ENCODE results near the gene WBP2.

Gene WBP2

GRCh38 chr17:75855310-75856061, at the start of gene WBP2 (continued):
- TF ChIP-seq ZNF23 (tag by site-specific recombination; IDR thresholded peaks at IDR 0.05; ENCODE audit: borderline replicate concordance) (no peak), ZBTB8A (tag by site-specific recombination; IDR thresholded peaks at IDR 0.05) (peak; percentile 80), ZBTB48 (tag by site-specific recombination; IDR thresholded peaks at IDR 0.05) (peak; percentile 93), ZNF341 (tag by site-specific recombination; IDR thresholded peaks at IDR 0.05; ENCODE audit: low read depth) (peak; percentile 20; the same call in 1 of the 2 replicates)

GRCh38 chr17:75902406-75902805, 47.3 kb upstream of the WBP2 start:
- Histone ChIP-seq H3K4me3 (ENCODE audit: low read depth, low read length) (no peak overlapping the region), H3K27ac (ENCODE audit: extremely low read depth, low read depth, low read length) (no peak overlapping the region), H3K36me3 (ENCODE audit: control insufficient read depth in 2 of 2, insufficient read depth in 1 of 2, low read length in 2 of 2) (peaks cover 31 to 58% of the 10 kb centered on the region in 2 experiments), H3K4me1 (ENCODE audit: control insufficient read depth, insufficient read depth, low read length) (peaks cover 8% of the 10 kb centered on the region), H3K9me3 (ENCODE audit: control insufficient read depth, insufficient read depth, low read depth, low read length) (no peaks in the 10 kb centered on the region)
- POLR2A ChIA-PET: interaction anchor here (0.8 to 1.4 kb wide), 3 partner anchors 39 to 122 kb away, joined by 3 to 4 read pairs (median 3); partner anchors contain the start of gene WBP2
- TF ChIP-seq ZBTB44 (tag by site-specific recombination; IDR thresholded peaks at IDR 0.05): no peak
- TF ChIP-seq ZNF664 (tag by site-specific recombination; IDR thresholded peaks at IDR 0.05): no peak
- CTCF ChIA-PET: interaction anchor here (0.6 to 11.4 kb wide), 8 partner anchors 12 to 1486 kb away, joined by 3 to 224 read pairs (median 3); partner anchors contain the start of gene CDK3

- H3K4me1 ChIP-seq (ENCODE audit: control insufficient read depth, insufficient read depth, low read length): peaks cover 13% of the 10 kb centered on the region
- H3K36me3 ChIP-seq (ENCODE audit: control insufficient read depth in 2 of 2, insufficient read depth in 1 of 2, low read length in 2 of 2): peaks cover 31 to 58% of the 10 kb centered on the region in 2 experiments
- TF ChIP-seq ZNF354C (tag by site-specific recombination; IDR thresholded peaks at IDR 0.05; ENCODE audit: borderline replicate concordance, low read depth): no peak
- no peak for TF ChIP-seq KLF8 (tag by site-specific recombination; IDR thresholded peaks at IDR 0.05)
- TF ChIP-seq ZNF791 (tag by site-specific recombination; IDR thresholded peaks at IDR 0.05): no peak
- TF ChIP-seq ZNF148 (tag by site-specific recombination; IDR thresholded peaks at IDR 0.05; ENCODE audit: borderline replicate concordance): no peak
- TF ChIP-seq ZBTB26 (tag by site-specific recombination; optimal IDR thresholded peaks at IDR 0.05): no peak
- no peak for TF ChIP-seq ZNF600 (tag by site-specific recombination; IDR thresholded peaks at IDR 0.05)
- no peak for TF ChIP-seq ZNF274 (IDR thresholded peaks at IDR 0.05; ENCODE audit: low read length)
- TF ChIP-seq ZNF274 (tag by site-specific recombination; IDR thresholded peaks at IDR 0.05; ENCODE audit: borderline replicate concordance): no peak
- TF ChIP-seq ZNF324 (tag by site-specific recombination; IDR thresholded peaks at IDR 0.05): no peak
- no peak for TF ChIP-seq ZNF16 (tag by site-specific recombination; IDR thresholded peaks at IDR 0.05; ENCODE audit: low read depth)
- no peak for TF ChIP-seq ZNF704 (tag by site-specific recombination; IDR thresholded peaks at IDR 0.05)
- no peak for TF ChIP-seq ZNF202 (tag by site-specific recombination; IDR thresholded peaks at IDR 0.05; ENCODE audit: borderline replicate concordance)
- TF ChIP-seq ZNF121 (tag by site-specific recombination; IDR thresholded peaks at IDR 0.05): no peak
- no peak for TF ChIP-seq ZNF175 (tag by site-specific recombination; IDR thresholded peaks at IDR 0.05)
- TF ChIP-seq ZBTB44 (tag by site-specific recombination; IDR thresholded peaks at IDR 0.05): no peak
- ChIA-PET CTCF (interaction anchor here (0.7 to 11.4 kb wide), 3 partner anchors 12 to 101 kb away, joined by 3 to 224 read pairs (median 3); partner anchors contain the start of gene CDK3), POLR2A (interaction anchor here (1.1 kb wide), 1 partner anchor 46 kb away, joined by 4 read pairs; the partner anchor contains the start of gene WBP2)
- no peaks in the 10 kb centered on the region for H3K9me3 ChIP-seq (ENCODE audit: control insufficient read depth, insufficient read depth, low read depth, low read length)
- H3K27ac ChIP-seq (ENCODE audit: extremely low read depth, low read depth, low read length): no peak overlapping the region
- no peak overlapping the region for H3K4me3 ChIP-seq (ENCODE audit: low read depth, low read length)
These were observed 46.6 kb upstream of the WBP2 start for GRCh38 chr17:75901727-75902126.

All from HEK293 (cell line).